PC-9 (cell line): Measurements from ENCODE around the gene FLNC. TPM values are rescaled to one million over a fixed set of nuclear protein-coding genes. Genes with fewer than 3 reads are reported as not detected.

Experiments used
- BruUV-seq: library from RNA; stranded (reverse); fragments of 400-500 nt; replicated peaks from 2 replicates; lab custom pipeline; 2021; lab: Mats Ljungman, UMichigan
- CTCF ChIA-PET: fragments of 300-600 bp; sonication (Branson Sonifier 250); formaldehyde crosslinking; loops from one replicate; lab custom pipeline; 2022; ENCODE audit warnings: antibody characterized with exemption; lab: Charles Lee
- POLR2A ChIA-PET: fragments of 300-600 bp; sonication (Branson Sonifier 250); formaldehyde crosslinking; loops from one replicate; lab custom pipeline; 2022; ENCODE audit warnings: antibody characterized with exemption; ENCODE audit not compliant: unreplicated experiment; lab: Charles Lee
- DNase-seq, 2 experiments: peaks; one replicate each; pipeline versions ENCODE4 v3.0.0 to v3.0.0-alpha.2; 2015 to 2022; ENCODE audit warnings: mixed read lengths in 1 of 2
- H2AFZ ChIP-seq: fragments of 200-600 bp; sonication (generic); 2 replicates; pipeline ENCODE4 v1.8.1; 2017; ENCODE audit warnings: antibody characterized with exemption
- H3F3A ChIP-seq: fragments of 200-600 bp; sonication (generic); 2 replicates; pipeline ENCODE4 v1.8.1; 2017; ENCODE audit warnings: antibody characterized with exemption, mild to moderate bottlenecking, low read depth; ENCODE audit not compliant: insufficient read depth
- H3K27ac ChIP-seq: fragments of 200-600 bp; sonication (generic); 2 replicates; pipeline ENCODE4 v1.6.1; 2016; ENCODE audit warnings: mixed run types
- H3K27me3 ChIP-seq: fragments of 200-600 bp; sonication (generic); 2 replicates; pipeline ENCODE4 v1.6.1; 2016; ENCODE audit warnings: low read depth, mixed run types; ENCODE audit not compliant: insufficient read depth
- H3K36me3 ChIP-seq: fragments of 200-600 bp; sonication (generic); 2 replicates; pipeline ENCODE4 v1.6.1; 2016; ENCODE audit warnings: low read depth, mixed run types
- H3K4me1 ChIP-seq: fragments of 200-600 bp; sonication (generic); replicated peaks from 2 replicates; pipeline ENCODE4 v1.6.1; 2016; ENCODE audit warnings: mixed run types; ENCODE audit not compliant: insufficient read depth
- H3K4me2 ChIP-seq: fragments of 200-600 bp; sonication (generic); 2 replicates; pipeline ENCODE4 v1.6.1; 2017; ENCODE audit warnings: mixed run types
- H3K4me3 ChIP-seq: fragments of 200-600 bp; sonication (generic); 2 replicates; pipeline ENCODE4 v1.6.1; 2016; ENCODE audit warnings: mixed run types
- H3K79me2 ChIP-seq: fragments of 200-600 bp; sonication (generic); 2 replicates; pipeline ENCODE4 v1.6.1; 2017; ENCODE audit warnings: low read depth, mixed run types
- H3K9me2 ChIP-seq: fragments of 200-600 bp; sonication (generic); 2 replicates; pipeline ENCODE4 v1.8.1; 2017; ENCODE audit warnings: mild to moderate bottlenecking; ENCODE audit not compliant: insufficient read depth
- H3K9me3 ChIP-seq: fragments of 200-600 bp; sonication (generic); 2 replicates; pipeline ENCODE4 v1.8.1; 2016; ENCODE audit warnings: low read depth; ENCODE audit not compliant: insufficient read depth
- H4K20me1 ChIP-seq: fragments of 200-600 bp; sonication (generic); 2 replicates; pipeline ENCODE4 v1.8.1; 2017; ENCODE audit not compliant: insufficient read depth
- CTCF ChIP-seq: fragments of 200-600 bp; sonication (generic); conservative IDR thresholded peaks from 2 replicates; pipeline ENCODE4 v1.6.1; 2017; ENCODE audit warnings: mixed run types, antibody characterized with exemption, mild to moderate bottlenecking, moderate library complexity
- EZH2 ChIP-seq: fragments of 200-600 bp; sonication (generic); IDR thresholded peaks from 2 replicates; pipeline ENCODE4 v1.8.0; 2017; ENCODE audit warnings: antibody characterized with exemption, low read depth
- intact Hi-C: fragments of 100-400 bp; cut with micrococcal nuclease; formaldehyde crosslinking; loops from one replicate; pipeline ENCODE4 v1.10.0; 2022; ENCODE audit not compliant: unreplicated experiment
- total RNA-seq: library from RNA; stranded (reverse); gene quantifications from 2 replicates; pipeline ENCODE4 v1.2.3, GENCODE V29; 2021

Gene FLNC
- total RNA-seq, 1 experiment from 2014 or later = 75.5 TPM

GRCh38 chr7:128869138-128869943, 39.1 kb downstream of the FLNC start:
- ChIA-PET CTCF (no interaction called here), POLR2A (interaction anchor here (0.6 kb wide), 1 partner anchor 160 kb away, joined by 3 read pairs; no protein-coding TSS in a partner anchor)
- H3K4me3 ChIP-seq = peak overlapping the region; percentile 60
- no peaks in the 10 kb centered on the region for H3K36me3 ChIP-seq
- H3K79me2 ChIP-seq = peaks cover 5% of the 10 kb centered on the region; the same call in 1 of the 2 replicates
- H4K20me1 ChIP-seq = no peaks in the 10 kb centered on the region
- H3F3A ChIP-seq = peaks cover 34% of the 10 kb centered on the region
- no peaks in the 10 kb centered on the region for H3K27me3 ChIP-seq
- no peak overlapping the region for H3K27ac ChIP-seq
- intact Hi-C loops = no loop called here
- H3K9me3 ChIP-seq = no peaks in the 10 kb centered on the region
- H3K4me2 ChIP-seq = peak overlapping the region; percentile 93
- BruUV-seq = no TSS peak
- peak; percentile 48 to 78 for DNase-seq
- TF ChIP-seq EZH2 (no peak), CTCF (no peak)
- no peaks in the 10 kb centered on the region for H3K9me2 ChIP-seq
- H2AFZ ChIP-seq = peak overlapping the region; percentile 50; the same call in 1 of the 2 replicates
- peaks cover 38% of the 10 kb centered on the region for H3K4me1 ChIP-seq

GRCh38 chr7:128869944-128870285, 39.7 kb downstream of the FLNC start:
- Histone ChIP-seq H3F3A (peaks cover 34% of the 10 kb centered on the region), H2AFZ (no peak overlapping the region), H3K4me1 (peaks cover 38% of the 10 kb centered on the region), H3K9me2 (no peaks in the 10 kb centered on the region), H3K4me2 (peak overlapping the region; percentile 93), H3K4me3 (no peak overlapping the region; the same call in 1 of the 2 replicates), H3K27me3 (no peaks in the 10 kb centered on the region), H3K9me3 (no peaks in the 10 kb centered on the region), H3K36me3 (no peaks in the 10 kb centered on the region), H4K20me1 (no peaks in the 10 kb centered on the region), H3K79me2 (peaks cover 1% of the 10 kb centered on the region; the same call in 1 of the 2 replicates), H3K27ac (no peak overlapping the region)
- no peak for DNase-seq
- no peak for TF ChIP-seq EZH2
- no peak for TF ChIP-seq CTCF
- BruUV-seq = no TSS peak
- CTCF ChIA-PET = no interaction called here
- POLR2A ChIA-PET = interaction anchor here (0.5 kb wide), 1 partner anchor 1571 kb away, joined by 15 read pairs; the partner anchor contains the start of gene CEP41
- intact Hi-C loops = no loop called here

- POLR2A ChIA-PET = no interaction called here
- intact Hi-C loops = no loop called here
- Histone ChIP-seq H3K9me3 (no peaks in the 10 kb centered on the region), H3K4me3 (no peak overlapping the region), H3K9me2 (no peaks in the 10 kb centered on the region), H3K27me3 (no peaks in the 10 kb centered on the region), H3K27ac (no peak overlapping the region), H3F3A (peaks cover 34% of the 10 kb centered on the region), H3K4me1 (peaks cover 38% of the 10 kb centered on the region), H4K20me1 (no peaks in the 10 kb centered on the region), H2AFZ (no peak overlapping the region), H3K36me3 (no peaks in the 10 kb centered on the region), H3K4me2 (no peak overlapping the region), H3K79me2 (no peaks in the 10 kb centered on the region)
- CTCF ChIA-PET = interaction anchor here (0.6 kb wide), 1 partner anchor 493 kb away, joined by 11 read pairs; no protein-coding TSS in a partner anchor
- peak in 1 of 2 experiments; percentile 41 for DNase-seq
- BruUV-seq = no TSS peak
- TF ChIP-seq CTCF = no peak
- TF ChIP-seq EZH2 = no peak
Measured at GRCh38 chr7:128871050-128871449, 40.8 kb downstream of the FLNC start.
